Activated gamma-delta T cell treated with anti-CD3 and anti-CD28 coated beads, Interleukin-2, amount 50 U/mL, for 16 hours (primary cell): ENCODE measurements around the gene TNFAIP8.

ENCODE experiments used
- DNase-seq: peaks from one replicate; pipeline ENCODE4 v3.0.0-alpha.2; 2020; ENCODE audit warnings: low read depth

Gene TNFAIP8

DNA sequence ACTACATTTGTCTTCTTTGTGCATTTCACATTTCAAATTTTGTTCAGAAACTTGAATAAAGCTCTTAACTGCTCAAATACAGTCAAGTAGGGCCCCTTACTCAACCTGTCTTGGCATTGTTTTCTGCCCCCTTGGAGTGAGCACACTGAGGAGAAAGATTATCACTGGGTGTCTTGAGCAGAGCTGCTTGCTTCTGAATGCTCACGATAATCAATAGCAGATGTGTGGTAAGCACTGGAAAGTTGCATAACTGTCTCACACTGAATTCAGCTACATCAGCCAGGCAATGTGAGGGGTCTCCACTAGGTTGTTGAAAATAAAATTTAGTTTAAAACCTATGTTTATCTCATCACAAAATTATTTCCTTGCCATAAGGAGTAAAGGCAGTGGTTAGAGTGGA is 7.8 kb upstream of the TNFAIP8 start:
- DNase-seq: no peak

DNA sequence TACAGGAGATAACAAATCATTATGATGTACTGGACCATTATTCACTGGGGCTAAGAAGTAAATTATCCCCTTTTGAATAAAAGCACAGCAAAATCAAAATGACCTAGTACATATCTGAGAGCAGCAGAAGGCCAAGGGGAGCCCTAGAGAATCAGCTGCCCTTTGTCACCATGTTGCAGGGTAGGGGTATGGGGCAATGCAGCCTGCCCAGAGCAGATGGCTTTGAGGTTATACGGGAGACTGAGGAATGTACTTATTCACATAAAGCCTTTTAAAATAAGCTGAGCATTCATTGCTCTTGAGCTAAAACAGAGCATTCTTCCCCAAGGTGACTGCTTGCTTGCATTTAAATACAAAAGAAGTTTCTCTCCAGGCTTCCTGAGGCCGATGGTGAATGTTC is 2.6 kb upstream of the TNFAIP8 start:
- no peak for DNase-seq

DNA sequence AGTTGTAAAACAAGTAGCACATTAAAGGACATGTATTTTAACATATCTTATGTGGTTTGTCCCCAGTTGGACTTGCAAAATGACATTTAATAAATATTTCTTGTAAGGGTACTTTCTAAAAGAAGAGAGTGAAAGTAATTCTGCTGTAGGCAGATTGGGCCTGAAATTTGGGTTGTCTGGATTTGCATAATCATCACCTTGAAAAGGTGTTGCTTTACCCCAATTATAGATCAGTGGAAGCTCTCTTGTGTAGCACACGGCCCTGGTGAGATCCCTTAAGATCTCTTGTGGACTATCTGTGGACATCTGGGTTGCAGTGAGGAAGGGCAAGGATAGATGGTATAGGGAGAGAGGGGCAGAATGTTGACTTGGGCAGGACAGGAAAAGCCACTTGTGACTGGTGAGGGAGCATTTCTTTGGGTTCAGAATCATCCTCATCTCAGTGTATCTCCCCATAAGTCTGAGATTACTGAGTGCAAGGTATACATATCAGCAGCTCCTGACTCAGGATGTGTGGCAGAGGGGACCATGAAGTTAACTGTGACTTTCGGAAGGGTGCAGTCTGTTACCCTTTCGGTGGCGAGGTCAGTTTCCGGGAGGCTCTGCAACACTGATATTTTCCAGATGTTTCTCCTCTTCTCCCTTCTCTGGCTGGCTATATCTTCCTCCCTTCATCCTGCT is 2.0 kb upstream of the TNFAIP8 start:
- DNase-seq: no peak

DNA sequence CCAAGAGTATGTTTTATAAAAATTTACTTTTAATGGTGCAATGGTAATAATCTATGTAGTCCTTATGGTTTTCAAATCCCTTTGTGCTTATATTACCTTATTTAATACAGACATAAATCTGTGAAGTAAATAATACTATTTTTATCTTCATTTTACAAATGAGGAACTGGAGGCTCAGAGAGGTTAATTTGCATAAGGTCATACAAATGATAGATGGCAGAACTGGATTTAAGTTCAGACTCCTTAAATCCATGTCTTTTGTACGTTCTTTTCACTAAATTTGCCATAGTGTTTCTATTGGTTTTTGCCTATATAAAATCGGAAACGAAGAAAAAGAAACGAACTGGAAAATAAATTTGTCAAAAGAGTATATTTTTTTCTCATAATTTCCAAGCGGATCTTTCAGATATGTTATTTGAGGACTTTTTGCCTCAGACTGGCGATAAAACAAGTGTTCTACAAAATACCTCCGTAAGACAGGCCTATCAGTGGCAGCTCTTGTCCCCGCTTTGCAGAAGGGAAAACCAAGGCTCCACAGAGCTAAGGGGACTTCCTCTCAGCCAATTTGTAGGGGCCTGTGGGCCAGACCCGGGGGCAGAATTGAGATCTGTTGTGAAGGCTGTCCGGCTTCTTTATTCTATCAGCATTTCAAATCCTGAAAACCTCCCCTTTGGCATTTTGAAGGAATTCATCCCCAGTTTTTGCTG is 1.1 kb upstream of the TNFAIP8 start:
- DNase-seq: no peak

DNA sequence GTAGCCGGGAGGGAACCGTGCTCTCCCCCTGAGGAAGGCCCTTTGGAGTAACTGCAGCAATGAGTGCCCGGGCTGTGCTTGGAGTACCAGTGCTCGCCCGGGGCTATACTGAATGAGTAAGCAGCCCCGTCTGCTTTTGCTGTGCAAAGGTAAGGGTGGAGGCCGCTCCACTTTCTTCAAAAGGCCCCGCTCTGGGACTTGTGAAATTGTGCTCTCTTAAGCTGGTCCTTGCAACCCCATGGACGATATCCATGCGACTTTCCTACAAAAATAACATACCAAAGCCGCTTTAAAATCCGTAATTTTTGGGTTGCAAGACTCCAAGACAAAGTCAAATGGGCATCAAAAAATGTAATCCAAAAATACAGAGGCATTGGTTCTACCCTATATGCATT is 578 bp upstream of the TNFAIP8 start:
- no peak for DNase-seq

DNA sequence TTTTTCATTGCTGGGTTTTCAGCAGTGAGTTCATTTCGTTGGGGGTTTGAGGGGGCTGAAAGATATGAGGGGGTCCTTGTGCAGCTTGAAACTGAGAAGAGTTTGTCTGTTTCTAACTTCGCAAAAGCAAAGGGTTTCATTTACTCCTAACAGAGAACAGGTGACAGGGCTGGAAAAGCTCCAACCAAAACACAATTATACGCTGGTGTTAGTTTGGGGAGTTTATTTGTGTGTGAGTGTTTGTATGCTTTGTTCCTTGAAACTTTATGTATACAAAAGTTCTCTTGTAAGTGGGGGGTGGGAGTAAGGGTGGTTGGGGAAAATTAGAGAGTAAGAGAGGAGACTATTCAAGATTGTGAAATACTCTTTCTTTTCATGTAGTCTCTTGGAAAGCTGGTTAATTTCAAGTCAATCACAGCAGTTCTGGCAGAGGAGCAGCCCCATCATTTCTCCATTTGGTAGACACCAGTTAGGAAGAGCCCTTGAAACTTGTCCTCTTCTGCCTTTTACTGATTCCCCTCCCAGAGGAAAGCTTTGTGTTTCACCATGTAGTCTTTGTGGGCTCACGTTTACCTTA is 881 bp downstream of the TNFAIP8 start:
- no peak for DNase-seq

DNA sequence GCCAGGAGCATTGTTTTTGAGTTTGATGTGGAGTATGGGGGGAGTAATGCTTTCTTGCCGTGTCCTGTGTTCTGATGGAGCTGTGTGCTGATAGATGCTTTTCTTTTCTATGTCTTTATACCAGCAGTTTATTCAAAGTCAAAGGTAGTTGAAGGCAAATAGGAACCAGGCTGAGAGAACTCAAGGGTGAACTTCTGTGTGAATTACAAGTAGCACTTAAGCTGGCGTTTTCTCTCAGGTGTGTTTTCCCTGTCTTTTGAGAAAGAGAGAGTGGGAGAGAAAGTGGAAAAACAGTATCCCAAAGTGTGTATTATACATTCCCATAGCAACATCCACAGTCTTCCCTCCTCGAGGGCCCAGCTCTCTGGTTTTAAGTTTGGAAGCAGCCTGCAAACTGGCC is 1.5 kb downstream of the TNFAIP8 start:
- DNase-seq: no peak

DNA sequence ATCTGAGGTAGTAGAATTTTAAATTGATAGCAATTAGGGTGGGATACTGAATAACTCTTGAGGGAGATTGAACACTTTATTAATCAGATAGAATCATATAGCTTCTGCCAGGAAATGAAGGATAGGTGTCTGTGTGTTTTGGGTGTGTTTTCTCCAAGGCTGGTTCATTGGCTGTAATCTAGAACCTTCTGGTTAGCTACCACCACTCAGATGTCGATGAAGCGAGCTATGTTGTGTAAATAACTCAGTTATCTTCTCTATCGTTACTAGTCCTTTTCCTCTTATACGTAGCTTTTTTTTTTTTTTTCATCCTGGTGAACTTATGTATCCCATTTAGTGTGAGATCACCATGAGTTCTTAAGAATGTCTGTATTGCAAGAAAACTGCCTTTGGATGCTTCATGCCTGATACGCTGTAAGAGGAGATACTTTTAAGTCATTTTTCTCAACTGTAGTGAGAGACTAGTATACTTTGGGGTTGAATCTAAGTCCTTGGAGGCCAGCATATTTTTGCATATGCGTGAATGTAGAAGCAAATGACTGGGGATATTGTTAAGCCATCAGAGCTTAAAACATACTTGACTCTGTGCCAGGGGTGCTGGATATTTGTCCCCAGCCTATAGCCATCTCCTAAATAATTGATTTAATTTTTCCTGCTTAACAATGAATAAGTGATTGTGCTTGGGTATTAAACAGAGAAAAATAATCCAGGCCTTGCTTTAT is 2.1 kb downstream of the TNFAIP8 start:
- DNase-seq: no peak

DNA sequence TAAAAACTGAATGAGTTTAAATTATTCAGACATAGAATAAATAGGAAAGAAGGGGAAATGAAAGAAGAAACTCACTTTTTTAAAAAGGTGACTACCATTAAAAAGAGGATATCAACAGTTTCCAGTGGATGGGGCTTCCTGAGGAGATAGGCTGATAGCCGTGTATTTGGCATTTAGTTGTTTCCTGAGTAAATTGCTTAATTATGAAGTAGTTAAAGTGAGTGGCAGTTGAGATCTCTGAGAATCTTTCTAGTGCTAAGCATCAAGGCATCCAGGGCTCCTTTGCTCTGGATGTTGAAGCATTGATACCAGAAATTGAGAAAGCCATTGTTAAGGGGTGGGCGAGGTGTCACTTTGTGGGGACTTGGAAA is 2.7 kb downstream of the TNFAIP8 start:
- DNase-seq: no peak

DNA sequence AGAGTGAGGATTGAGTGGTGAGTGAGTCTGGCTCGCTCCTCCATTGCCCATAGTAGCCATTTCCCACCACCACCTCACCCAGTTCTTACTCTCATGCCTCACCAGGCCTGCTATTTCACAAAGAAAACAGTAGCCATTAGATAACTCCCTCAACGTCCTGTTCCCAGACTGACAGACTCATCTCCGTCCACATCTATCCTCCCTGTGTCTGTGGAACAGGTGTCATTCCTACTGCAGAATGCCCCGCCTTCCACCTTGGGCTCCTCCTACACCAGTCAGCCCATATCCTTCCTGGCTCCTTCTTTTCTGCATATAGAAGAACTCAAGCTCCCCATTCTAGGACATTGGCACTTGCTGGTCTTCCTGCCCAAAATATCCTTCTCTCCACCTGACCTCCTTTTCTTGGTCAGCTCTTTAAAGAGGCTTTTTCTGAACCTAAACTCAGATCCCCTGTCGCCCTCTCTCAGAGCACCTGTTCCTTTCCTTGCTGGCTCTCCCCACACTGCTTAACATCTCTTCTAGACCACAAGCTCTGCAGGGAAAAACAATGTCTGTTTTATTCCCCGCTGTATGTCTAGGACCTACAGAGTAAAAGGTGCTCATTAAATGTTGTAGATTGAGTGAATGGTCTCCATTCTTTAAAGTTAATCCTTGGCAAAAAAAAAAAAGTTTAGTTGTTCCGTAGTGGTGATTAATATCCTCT is 3.2 kb downstream of the TNFAIP8 start:
- no peak for DNase-seq

DNA sequence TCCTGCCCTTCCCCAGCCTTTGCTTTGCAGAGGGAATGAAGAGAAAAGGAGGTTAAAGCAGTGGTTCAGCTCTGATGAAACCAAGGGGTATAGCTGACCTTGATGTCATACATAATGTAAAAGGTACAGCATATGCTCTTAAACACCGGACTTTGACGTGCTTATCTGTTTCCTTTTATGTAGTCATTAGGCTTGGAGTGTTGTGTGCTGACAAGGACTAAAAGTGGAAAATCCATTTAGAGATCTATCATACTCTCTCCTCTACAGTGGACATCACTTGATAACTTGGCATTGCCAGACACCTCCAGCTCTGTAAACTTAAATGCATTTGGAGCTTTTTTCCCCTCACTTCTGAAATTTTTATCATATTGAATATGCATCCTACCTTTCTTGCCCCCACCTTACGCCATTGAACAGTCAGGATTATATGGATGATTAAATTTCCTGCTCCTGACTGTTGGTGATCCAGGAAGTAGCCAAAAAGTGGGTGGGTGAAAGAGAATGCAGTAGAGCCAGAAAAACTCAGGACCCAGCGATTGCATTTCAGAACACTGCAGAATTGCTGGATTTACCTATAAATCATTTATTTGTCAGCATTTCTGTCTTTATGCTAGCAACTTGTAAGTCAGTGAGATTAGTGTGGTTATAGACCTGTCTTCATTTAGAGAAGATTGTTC is 4.1 kb downstream of the TNFAIP8 start:
- DNase-seq: no peak

DNA sequence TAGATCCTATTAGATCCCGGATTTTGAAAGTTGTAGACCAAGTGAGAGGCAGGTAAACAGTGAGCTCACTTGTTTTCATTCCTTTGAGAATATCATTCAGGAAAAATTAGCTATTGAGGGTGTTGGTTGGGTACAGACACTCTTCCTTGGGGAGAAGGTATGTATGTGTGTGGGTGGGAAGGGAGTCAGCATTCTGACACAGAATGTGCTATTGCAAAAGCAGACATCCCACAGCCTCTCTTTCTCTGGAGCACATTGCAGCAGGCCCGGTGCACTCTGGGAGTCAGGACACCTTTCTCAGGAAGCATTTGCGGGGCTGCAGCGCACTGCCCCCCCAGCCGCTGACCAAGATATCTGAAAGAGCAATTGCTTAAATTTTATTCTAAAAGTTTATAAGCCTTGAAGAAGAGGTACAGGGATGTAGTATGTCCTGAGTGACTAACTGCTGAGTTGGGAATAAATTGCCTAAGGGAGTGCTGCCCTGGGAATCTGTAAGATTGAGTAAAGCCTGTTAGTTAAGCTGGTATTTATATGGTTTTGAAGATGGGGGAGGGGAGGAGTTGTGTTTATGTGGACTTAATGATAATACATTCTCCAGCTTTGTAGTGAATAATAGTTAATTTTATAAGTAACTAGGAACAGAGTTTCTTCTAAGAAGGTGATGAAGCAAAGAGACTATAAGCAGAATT is 5.2 kb downstream of the TNFAIP8 start:
- no peak for DNase-seq

DNA sequence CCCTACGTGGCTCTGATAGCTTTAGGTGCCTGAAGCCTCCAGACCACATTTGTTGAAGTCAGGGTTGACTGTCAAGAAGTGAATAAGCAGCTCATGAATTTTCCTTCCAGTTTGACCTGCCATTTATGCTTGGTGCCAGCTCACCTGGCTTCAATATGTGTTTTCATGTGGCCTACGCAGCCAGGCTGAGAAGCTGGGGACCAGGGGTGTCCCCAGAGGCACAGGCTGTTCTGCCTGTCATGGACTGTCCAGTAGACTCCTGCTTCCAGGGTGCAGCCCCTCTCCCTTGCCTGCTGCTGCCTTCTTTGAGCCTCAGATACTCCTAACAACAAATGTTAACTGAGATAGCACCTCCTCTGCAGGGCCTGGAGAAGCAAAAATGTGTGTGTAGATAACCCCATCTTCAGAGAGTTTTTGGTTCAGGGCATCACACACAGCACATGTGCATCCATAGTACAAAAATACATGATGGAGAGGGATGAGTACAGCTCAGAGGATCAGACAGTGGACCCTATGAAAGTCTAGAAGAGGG is 5.8 kb downstream of the TNFAIP8 start:
- DNase-seq: no peak

DNA sequence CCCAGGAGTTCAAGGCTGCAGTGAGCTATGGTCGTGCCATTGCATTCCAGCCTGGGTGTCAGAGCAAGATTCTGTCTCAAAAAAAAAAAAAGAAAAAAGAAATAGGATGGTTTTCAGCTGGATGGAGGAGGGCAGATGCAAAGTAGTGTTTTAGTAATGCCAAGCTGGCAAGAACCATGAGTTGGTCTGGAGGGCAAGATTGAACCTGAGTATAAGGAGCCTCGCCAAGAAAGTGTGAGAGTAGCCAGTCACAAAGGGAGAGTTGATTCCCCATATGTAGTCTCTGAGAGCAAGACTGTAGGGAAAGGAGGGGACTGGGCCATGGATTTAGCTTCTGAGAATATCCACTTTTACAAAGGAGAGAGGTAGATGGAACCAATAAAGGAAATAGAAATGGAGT is 6.9 kb downstream of the TNFAIP8 start:
- DNase-seq: no peak

DNA sequence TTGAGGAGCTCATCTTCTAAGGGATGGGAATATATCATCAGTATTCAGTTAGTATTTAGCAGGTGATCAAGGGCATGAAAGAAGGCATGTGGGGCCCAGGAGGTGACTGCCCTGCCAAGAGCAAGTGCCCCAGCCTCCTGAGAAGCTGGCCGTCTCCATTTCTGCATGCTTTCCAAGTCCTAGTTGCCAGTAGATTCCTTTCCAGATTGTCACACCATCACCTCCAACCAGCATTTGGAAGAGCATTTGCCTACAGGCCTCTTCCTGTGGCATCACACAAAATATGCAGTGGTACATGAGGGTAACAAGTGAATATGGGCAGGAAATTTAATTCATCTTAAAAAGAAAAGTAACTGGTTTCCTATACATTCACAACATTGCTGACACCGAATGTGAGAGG is 7.5 kb downstream of the TNFAIP8 start:
- DNase-seq: no peak

DNA sequence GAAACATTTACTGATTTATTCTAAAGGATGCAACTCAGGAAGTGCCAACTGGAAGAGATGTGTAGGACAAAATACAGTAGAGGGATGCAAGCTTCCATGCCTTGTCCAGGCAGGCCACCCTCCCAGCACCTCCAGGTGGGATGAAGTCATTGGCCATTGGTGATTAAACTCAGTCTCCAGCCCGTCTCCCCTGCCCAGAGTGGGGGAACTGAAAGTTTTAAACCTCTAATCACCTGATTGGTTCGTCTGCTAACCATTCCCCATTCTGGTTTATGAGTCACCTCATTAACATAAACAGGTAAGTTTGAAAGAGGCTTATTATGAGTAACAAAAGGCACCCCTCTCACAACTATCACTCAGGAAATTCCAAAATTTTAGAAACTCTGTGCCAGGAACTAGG is 8.1 kb downstream of the TNFAIP8 start:
- no peak for DNase-seq

DNA sequence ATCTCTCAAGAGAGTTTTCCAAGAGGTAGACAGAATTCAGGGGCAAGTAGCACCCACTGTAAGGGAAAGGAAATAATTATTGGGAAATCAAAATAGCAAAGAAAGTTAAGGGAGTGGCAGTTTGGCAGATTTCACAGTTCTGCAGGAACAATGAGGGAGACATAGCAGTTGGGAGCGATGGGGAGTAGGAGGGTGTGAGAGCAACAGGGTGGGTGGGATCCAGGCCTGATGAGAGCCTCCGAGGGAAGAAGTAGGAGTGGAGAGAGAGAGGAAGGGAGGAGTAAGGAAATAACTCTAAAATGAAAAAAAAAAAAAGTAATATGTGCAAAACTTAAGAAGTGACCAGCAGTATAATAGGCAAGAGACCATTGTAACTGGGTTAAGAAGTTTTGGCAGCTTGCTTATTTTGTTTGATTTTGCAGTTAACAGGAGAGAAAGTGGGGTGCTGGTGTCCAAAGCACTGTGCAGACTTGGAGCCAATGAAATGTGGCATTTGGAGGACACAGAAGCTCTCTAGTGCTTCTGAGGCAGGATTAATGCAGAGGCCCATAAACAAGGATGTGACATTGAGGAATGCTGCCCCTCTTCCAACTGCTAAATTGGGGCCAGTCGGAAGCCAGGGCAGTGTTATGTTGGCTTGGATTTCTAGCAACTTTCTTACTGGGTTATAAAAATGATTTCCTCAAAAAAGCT is 10.2 kb downstream of the TNFAIP8 start:
- DNase-seq: no peak

DNA sequence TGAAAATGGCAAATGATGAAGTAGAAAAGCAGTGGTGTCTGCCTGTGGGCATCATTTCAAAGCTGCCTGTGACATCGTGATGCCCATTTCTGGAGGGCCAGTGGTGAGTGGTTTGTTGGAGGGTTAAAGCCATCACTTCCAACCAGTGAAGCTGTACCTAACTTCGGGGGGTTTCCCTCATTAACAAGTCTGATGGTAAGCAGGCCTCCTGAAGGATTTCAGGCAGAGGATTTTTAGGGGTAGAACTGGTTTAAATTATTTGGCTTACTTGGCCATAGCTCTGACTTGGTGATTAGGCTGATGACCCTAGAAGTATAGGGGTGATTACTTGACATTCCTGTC is 10.7 kb downstream of the TNFAIP8 start:
- DNase-seq: no peak

DNA sequence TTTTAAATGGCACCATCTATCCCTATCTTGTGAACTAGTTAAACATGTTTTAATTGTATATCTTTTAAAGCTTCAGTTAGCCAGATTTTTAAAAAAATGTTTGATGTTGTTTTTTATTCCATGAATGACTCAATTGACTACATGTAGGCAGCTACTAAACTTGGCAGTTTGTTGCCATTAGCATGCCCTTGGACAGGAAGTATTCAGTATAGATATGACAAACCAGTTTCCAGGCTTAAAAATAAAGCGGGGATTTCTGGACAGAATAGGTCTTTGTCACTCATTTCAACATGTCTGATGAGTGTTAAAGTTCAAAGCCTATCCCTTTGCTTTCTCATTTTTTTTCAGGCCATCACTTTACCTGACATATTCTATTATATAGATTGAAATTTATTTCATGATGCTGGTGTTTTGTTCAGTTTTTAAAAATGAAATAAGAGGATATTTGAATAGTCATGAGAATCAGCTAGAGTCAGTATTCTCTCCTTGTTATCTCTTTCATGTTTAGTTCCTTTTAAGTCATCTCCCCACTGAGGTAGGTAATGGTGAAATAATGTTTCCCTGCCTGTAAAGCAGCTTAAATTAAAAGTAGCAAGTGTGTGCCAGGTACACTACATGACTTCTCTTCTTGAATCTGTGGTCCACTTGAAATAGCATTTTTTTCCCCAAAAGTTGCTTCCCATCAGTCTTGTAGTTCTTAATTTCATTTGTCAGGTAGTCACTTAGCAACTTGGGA is 11.9 kb downstream of the TNFAIP8 start:
- DNase-seq: no peak

DNA sequence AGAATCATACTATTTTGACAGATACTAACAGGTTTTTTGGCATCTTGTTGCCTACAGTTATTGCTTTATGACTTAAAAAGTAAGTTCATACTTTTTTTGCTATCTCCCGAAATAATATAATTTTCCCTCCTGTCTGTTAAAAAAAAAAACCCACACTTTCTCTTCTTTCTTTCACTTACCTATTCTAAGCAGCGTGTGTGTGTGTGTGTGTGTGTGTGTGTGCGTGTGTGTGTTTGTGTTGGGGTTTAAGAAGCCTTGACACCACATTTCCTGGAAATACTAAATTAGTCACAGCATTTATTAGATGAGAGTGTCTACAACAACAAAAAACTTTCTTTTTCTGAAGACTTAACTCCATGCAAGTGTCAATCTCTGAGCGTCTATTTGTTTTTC is 12.4 kb downstream of the TNFAIP8 start:
- peak; percentile 58 for DNase-seq
